MM.1S (cell line): ENCODE data around the gene HDAC9.

ENCODE experiments used
- EZH2 ChIP-seq: fragments of 300-600 bp; sonication (generic); optimal IDR thresholded peaks from 2 replicates; pipeline ENCODE3; 2017; ENCODE audit warnings: low read depth, mild to moderate bottlenecking, antibody characterized with exemption, low read length, mixed read lengths
- TF ChIP-seq, protein P1 (sequence below): fragments of 300-600 bp; sonication (generic); IDR thresholded peaks from 2 replicates; pipeline ENCODE4 v1.5.1; 2016; ENCODE audit warnings: antibody characterized with exemption, low read length, mixed read lengths

DNA sequence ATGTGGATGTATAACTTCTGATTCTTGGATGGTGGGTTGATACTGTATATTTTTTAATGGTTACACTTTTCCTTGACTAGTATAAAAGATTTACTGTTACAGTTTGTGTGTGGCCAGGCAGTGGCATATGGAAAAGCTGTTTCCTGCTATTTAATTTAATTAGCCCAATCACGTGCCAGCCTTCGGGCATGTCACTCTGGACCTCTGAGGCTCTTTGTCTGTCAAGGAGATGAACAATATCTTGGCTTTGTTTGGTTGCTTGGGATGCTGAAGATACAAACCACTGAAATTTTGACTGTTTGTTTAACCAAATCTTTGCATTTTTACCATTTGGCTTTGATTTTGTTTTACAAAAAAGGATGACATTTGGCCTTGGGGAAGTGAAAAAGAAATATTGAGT lies 185.0 kb downstream of the HDAC9 start:
- TF ChIP-seq, protein P1, sequence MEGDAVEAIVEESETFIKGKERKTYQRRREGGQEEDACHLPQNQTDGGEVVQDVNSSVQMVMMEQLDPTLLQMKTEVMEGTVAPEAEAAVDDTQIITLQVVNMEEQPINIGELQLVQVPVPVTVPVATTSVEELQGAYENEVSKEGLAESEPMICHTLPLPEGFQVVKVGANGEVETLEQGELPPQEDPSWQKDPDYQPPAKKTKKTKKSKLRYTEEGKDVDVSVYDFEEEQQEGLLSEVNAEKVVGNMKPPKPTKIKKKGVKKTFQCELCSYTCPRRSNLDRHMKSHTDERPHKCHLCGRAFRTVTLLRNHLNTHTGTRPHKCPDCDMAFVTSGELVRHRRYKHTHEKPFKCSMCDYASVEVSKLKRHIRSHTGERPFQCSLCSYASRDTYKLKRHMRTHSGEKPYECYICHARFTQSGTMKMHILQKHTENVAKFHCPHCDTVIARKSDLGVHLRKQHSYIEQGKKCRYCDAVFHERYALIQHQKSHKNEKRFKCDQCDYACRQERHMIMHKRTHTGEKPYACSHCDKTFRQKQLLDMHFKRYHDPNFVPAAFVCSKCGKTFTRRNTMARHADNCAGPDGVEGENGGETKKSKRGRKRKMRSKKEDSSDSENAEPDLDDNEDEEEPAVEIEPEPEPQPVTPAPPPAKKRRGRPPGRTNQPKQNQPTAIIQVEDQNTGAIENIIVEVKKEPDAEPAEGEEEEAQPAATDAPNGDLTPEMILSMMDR: no peak
- no peak for TF ChIP-seq EZH2
